IMR-90 (cell line): ENCODE data around the gene LRP5. TPM values are rescaled to one million over a fixed set of nuclear protein-coding genes. Genes with fewer than 3 reads are reported as not detected.

Source experiments
- ATAC-seq: fragments of 200-7000 bp; cut with Tn5 transposase; 2 replicates; pipeline ENCODE4 v1.9.1; 2020; ENCODE audit warnings: low read depth, mild to moderate bottlenecking, moderate library complexity
- BruUV-seq: library from RNA; stranded (reverse); fragments of 400-500 nt; replicated peaks from 2 replicates; lab custom pipeline; 2021; lab: Mats Ljungman, UMichigan
- CTCF ChIA-PET: fragments of 300-600 bp; formaldehyde crosslinking; extraction: SDS; loops from one replicate; lab custom pipeline; 2021; ENCODE audit warnings: antibody characterized with exemption; lab: Yijun Ruan, JAX
- POLR2A ChIA-PET: fragments of 300-600 bp; sonication (Branson Sonifier 250); formaldehyde crosslinking; loops from one replicate; lab custom pipeline; 2022; ENCODE audit warnings: antibody characterized with exemption; ENCODE audit not compliant: unreplicated experiment; lab: Charles Lee
- DNase-seq: peaks from one replicate; pipeline ENCODE4 v3.0.0; 2013
- H2AFZ ChIP-seq: replicated peaks from 2 replicates; pipeline ENCODE3; 2013; ENCODE audit warnings: low read length, mild to moderate bottlenecking; ENCODE audit not compliant: poor library complexity
- H2AK5ac ChIP-seq: 2 replicates; pipeline ENCODE4 v1.6.1; 2013; ENCODE audit warnings: low read depth, low read length, inconsistent platforms
- H2AK9ac ChIP-seq: replicated peaks from 2 replicates; pipeline ENCODE3; 2013; ENCODE audit warnings: mild to moderate bottlenecking, low read depth, low read length, moderate library complexity; ENCODE audit not compliant: poor library complexity
- H2BK120ac ChIP-seq: 2 replicates; pipeline ENCODE4 v1.6.1; 2013; ENCODE audit warnings: low read depth, low read length, inconsistent platforms
- H2BK15ac ChIP-seq: 3 replicates; pipeline ENCODE4 v1.6.1; 2013; ENCODE audit warnings: low read depth, low read length, inconsistent platforms
- H2BK20ac ChIP-seq: 2 replicates; pipeline ENCODE4 v1.6.1; 2013; ENCODE audit warnings: low read depth, mild to moderate bottlenecking, inconsistent platforms, low read length, moderate library complexity
- H2BK5ac ChIP-seq: 2 replicates; pipeline ENCODE4 v1.6.1; 2013; ENCODE audit warnings: mild to moderate bottlenecking, low read depth, low read length, inconsistent platforms; ENCODE audit not compliant: poor library complexity, severe bottlenecking
- H3K14ac ChIP-seq: replicated peaks from 2 replicates; pipeline ENCODE4 v1.6.1; 2013; ENCODE audit warnings: low read depth, low read length, inconsistent platforms
- H3K18ac ChIP-seq: 2 replicates; pipeline ENCODE4 v1.6.1; 2013; ENCODE audit warnings: low read depth, low read length, control low read depth
- H3K23ac ChIP-seq: 2 replicates; pipeline ENCODE4 v1.6.1; 2013; ENCODE audit warnings: low read depth, low read length, inconsistent platforms
- H3K27ac ChIP-seq: 2 replicates; pipeline ENCODE4 v1.5.1; 2013; ENCODE audit warnings: mild to moderate bottlenecking, control low read depth, low read length; ENCODE audit not compliant: insufficient read depth
- H3K27me3 ChIP-seq: 2 replicates; pipeline ENCODE4 v1.6.1; 2013; ENCODE audit warnings: low read length; ENCODE audit not compliant: control insufficient read depth, insufficient read depth
- H3K36me3 ChIP-seq: 2 replicates; pipeline ENCODE4 v1.6.1; 2013; ENCODE audit warnings: low read length, mixed read lengths; ENCODE audit not compliant: control insufficient read depth, insufficient read depth
- H3K4ac ChIP-seq: 2 replicates; pipeline ENCODE4 v1.6.1; 2013; ENCODE audit warnings: low read depth, low read length, inconsistent platforms
- H3K4me1 ChIP-seq: 2 replicates; pipeline ENCODE4 v1.6.1; 2013; ENCODE audit warnings: low read length, mixed read lengths; ENCODE audit not compliant: control insufficient read depth, insufficient read depth
- H3K4me2 ChIP-seq: 2 replicates; pipeline ENCODE4 v1.6.1; 2013; ENCODE audit warnings: low read depth, mild to moderate bottlenecking, control low read depth, low read length, moderate library complexity
- H3K4me3 ChIP-seq: 2 replicates; pipeline ENCODE4 v1.5.1; 2013; ENCODE audit warnings: low read depth, mild to moderate bottlenecking, control low read depth, low read length, moderate library complexity; ENCODE audit not compliant: insufficient read depth
- H3K56ac ChIP-seq: 2 replicates; pipeline ENCODE4 v1.6.1; 2013; ENCODE audit warnings: low read length, inconsistent platforms; ENCODE audit not compliant: insufficient read depth; ENCODE audit errors: extremely low read depth
- H3K79me1 ChIP-seq, 2 experiments: 2 replicates each; pipeline ENCODE4 v1.6.1; 2013; ENCODE audit warnings: low read length in 2 of 2, inconsistent platforms in 1 of 2, low read depth in 1 of 2
- H3K9ac ChIP-seq: 2 replicates; pipeline ENCODE4 v1.6.1; 2013; ENCODE audit warnings: low read depth, low read length, control low read depth
- H3K9me1 ChIP-seq: 2 replicates; pipeline ENCODE4 v1.6.1; 2013; ENCODE audit warnings: low read length, inconsistent platforms; ENCODE audit not compliant: insufficient read depth
- H3K9me3 ChIP-seq: 2 replicates; pipeline ENCODE4 v1.6.1; 2013; ENCODE audit warnings: low read length; ENCODE audit not compliant: control insufficient read depth, insufficient read depth
- H4K20me1 ChIP-seq: 2 replicates; pipeline ENCODE4 v1.6.1; 2013; ENCODE audit warnings: low read length, inconsistent platforms; ENCODE audit not compliant: insufficient read depth
- H4K5ac ChIP-seq: 2 replicates; pipeline ENCODE4 v1.6.1; 2013; ENCODE audit warnings: mild to moderate bottlenecking, low read depth, low read length, control low read depth
- H4K8ac ChIP-seq, 2 experiments: 2 replicates each; pipeline ENCODE4 v1.6.1; 2013; ENCODE audit warnings: low read depth in 2 of 2, low read length in 2 of 2, control low read depth in 1 of 2, inconsistent platforms in 1 of 2
- H4K91ac ChIP-seq: 2 replicates; pipeline ENCODE4 v1.6.1; 2013; ENCODE audit warnings: low read depth, low read length, inconsistent platforms; ENCODE audit not compliant: insufficient read depth
- BHLHE40 ChIP-seq: fragments of 150-350 bp; IDR thresholded peaks from 2 replicates; pipeline ENCODE4 v1.6.1; 2016; ENCODE audit warnings: mild to moderate bottlenecking, low read depth, low read length
- CEBPB ChIP-seq: IDR thresholded peaks from 2 replicates; pipeline ENCODE4 v1.6.1; 2012; ENCODE audit warnings: low read depth, low read length, improper control_type of control experiment
- CHD1 ChIP-seq: IDR thresholded peaks from 2 replicates; pipeline ENCODE4 v1.6.1; 2012; ENCODE audit warnings: low read depth, low read length, improper control_type of control experiment
- FOS ChIP-seq: fragments of 150-350 bp; IDR thresholded peaks from 2 replicates; pipeline ENCODE4 v1.6.1; 2016; ENCODE audit warnings: low read depth, low read length
- MAFK ChIP-seq: IDR thresholded peaks from 2 replicates; pipeline ENCODE4 v1.6.1; 2012; ENCODE audit warnings: low read depth, low read length, improper control_type of control experiment
- MAZ ChIP-seq: IDR thresholded peaks from 2 replicates; pipeline ENCODE4 v1.6.1; 2012; ENCODE audit warnings: low read depth, mild to moderate bottlenecking, low read length, improper control_type of control experiment, moderate library complexity, borderline replicate concordance
- MXI1 ChIP-seq: IDR thresholded peaks from 2 replicates; pipeline ENCODE4 v1.6.1; 2012; ENCODE audit warnings: low read depth, mild to moderate bottlenecking, low read length, moderate library complexity, borderline replicate concordance
- NFE2L2 ChIP-seq: fragments of 150-350 bp; IDR thresholded peaks from 2 replicates; pipeline ENCODE4 v1.6.1; 2016; ENCODE audit warnings: low read depth, mild to moderate bottlenecking, low read length
- POLR2A ChIP-seq: IDR thresholded peaks from 2 replicates; pipeline ENCODE4 v1.6.1; 2012; ENCODE audit warnings: mild to moderate bottlenecking, low read depth, low read length
- RAD21 ChIP-seq: IDR thresholded peaks from 2 replicates; pipeline ENCODE4 v1.6.1; 2012; ENCODE audit warnings: low read length, improper control_type of control experiment
- RCOR1 ChIP-seq: IDR thresholded peaks from 2 replicates; pipeline ENCODE4 v1.6.1; 2012; ENCODE audit warnings: mild to moderate bottlenecking, low read length, improper control_type of control experiment; ENCODE audit not compliant: insufficient replicate concordance
- RFX5 ChIP-seq: IDR thresholded peaks from 2 replicates; pipeline ENCODE4 v1.8.0; 2012; ENCODE audit warnings: low read depth, mild to moderate bottlenecking, low read length, moderate library complexity
- SMC3 ChIP-seq: fragments of 150-350 bp; IDR thresholded peaks from 2 replicates; pipeline ENCODE4 v1.6.1; 2016; ENCODE audit warnings: low read depth, mild to moderate bottlenecking, antibody characterized with exemption, low read length, moderate library complexity
- WGBS, 2 experiments: methylation state at CpG; one replicate each; pipeline versions ENCODE4 v1.1.5 to v1.1.7; 2013; ENCODE audit warnings: missing lambda C conversion rate in 2 of 2; ENCODE audit not compliant: insufficient read length in 1 of 2; ENCODE audit errors: extremely low coverage in 2 of 2; 5-methylcytosine and 5-hydroxymethylcytosine counted together
- dilution Hi-C: fragments of 300-500 bp; cut with HindIII; formaldehyde crosslinking; loops from one replicate; pipeline ENCODE4 v1.14.3; 2018; ENCODE audit warnings: low sequenced_read_pairs; ENCODE audit not compliant: unreplicated experiment
- in situ Hi-C: fragments of 300-500 bp; cut with MboI; formaldehyde crosslinking; loops from 3 replicates; pipeline ENCODE4 v1.14.3; 2019; ENCODE audit warnings: low sequenced_read_pairs, inconsistent platforms, mixed read lengths
- intact Hi-C: fragments of 100-400 bp; cut with micrococcal nuclease; formaldehyde crosslinking; loops from 2 replicates; pipeline ENCODE4 v1.10.0; 2022
- polyA plus RNA-seq, 3 experiments: library from polyadenylated mRNA; depleted of rRNA; stranded (reverse); fragments of >200 nt; gene quantifications; 2 replicates each; pipeline ENCODE4 v1.2.3, GENCODE V29; 2012; ENCODE audit warnings: low replicate concordance in 1 of 3
- total RNA-seq: library from RNA; depleted of rRNA; stranded (reverse); fragments of >200 nt; gene quantifications from 2 replicates; pipeline ENCODE4 v1.2.3, GENCODE V29; 2012
- TF ChIP-seq, protein P1 (sequence below): conservative IDR thresholded peaks from 2 replicates; pipeline ENCODE4 v1.5.1; 2012; ENCODE audit warnings: mild to moderate bottlenecking, low read depth, low read length, improper control_type of control experiment
- TF ChIP-seq, protein P2 (sequence below): fragments of 150-350 bp; IDR thresholded peaks from 2 replicates; pipeline ENCODE4 v1.6.1; 2016; ENCODE audit warnings: low read depth, mild to moderate bottlenecking, low read length, moderate library complexity, borderline replicate concordance
- TF ChIP-seq, protein P3 (sequence below): fragments of 150-350 bp; IDR thresholded peaks from 2 replicates; pipeline ENCODE4 v1.6.1; 2017; ENCODE audit warnings: mild to moderate bottlenecking, antibody characterized with exemption, low read length, low read depth

Gene LRP5
- total and polyA plus RNA-seq, 2 of the 4 experiments (the other 2 are of a cell fraction), result 10.4 to 15.0 TPM

DNA sequence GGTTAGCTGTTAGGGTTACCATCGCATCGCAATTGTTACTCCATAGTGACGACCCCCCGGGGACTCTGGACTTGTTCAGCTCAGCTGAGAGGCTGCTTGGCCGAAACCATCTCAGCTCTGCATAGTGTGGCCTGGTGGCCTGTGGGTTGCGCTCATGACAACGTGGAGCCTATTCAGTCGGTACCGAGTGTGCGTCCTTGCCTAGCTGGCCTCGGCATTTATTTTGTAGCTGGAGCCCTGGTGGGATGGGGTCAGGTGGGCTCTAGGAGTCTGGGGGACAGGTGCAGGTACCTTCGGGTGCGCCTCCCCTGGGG lies 13.5 kb downstream of the LRP5 start:
- H3K27me3 ChIP-seq, result no peaks in the 10 kb centered on the region
- H2AFZ ChIP-seq, result no peak overlapping the region
- no peak overlapping the region for H2BK20ac ChIP-seq
- intact Hi-C loops, result no loop called here
- no peak overlapping the region for H3K14ac ChIP-seq
- WGBS, 2 experiments, result 91% methylated on average over 6 of the region's 13 CpGs; no CpG with 5 or more reads in 1 of the 2 experiments
- H3K36me3 ChIP-seq, result 0 out of 2 replicates have a peak, but pooled peaks cover 1% of the 10 kb centered on the region
- peaks cover 35 to 69% of the 10 kb centered on the region in 2 experiments for H3K79me1 ChIP-seq
- BruUV-seq, result no TSS peak
- no peak overlapping the region for H2BK15ac ChIP-seq
- no peak overlapping the region for H3K4ac ChIP-seq
- no peak overlapping the region for H2AK5ac ChIP-seq
- no peak overlapping the region for H3K4me2 ChIP-seq
- CTCF ChIA-PET, result interaction anchor here (0.5 kb wide), 1 partner anchor 68 kb away, joined by 5 read pairs; no protein-coding TSS in a partner anchor
- H4K8ac ChIP-seq, result no peak overlapping the region
- POLR2A ChIA-PET, result no interaction called here
- DNase-seq (no peak), ATAC-seq (no peak)
- H4K20me1 ChIP-seq, result peaks cover 80% of the 10 kb centered on the region
- no peak overlapping the region for H3K56ac ChIP-seq
- H3K4me1 ChIP-seq, result peaks cover 14% of the 10 kb centered on the region; the same call in 1 of the 2 replicates
- in situ Hi-C loops, result no loop called here
- no peak overlapping the region for H2AK9ac ChIP-seq
- dilution Hi-C loops, result no loop called here
- H3K9me1 ChIP-seq, result peaks cover 14% of the 10 kb centered on the region
- H4K91ac ChIP-seq, result no peak overlapping the region
- no peaks in the 10 kb centered on the region for H3K9me3 ChIP-seq
- H3K23ac ChIP-seq, result no peak overlapping the region
- H3K4me3 ChIP-seq, result no peak overlapping the region
- TF ChIP-seq RFX5 (no peak), BHLHE40 (no peak), POLR2A (no peak), FOS (no peak), RAD21 (no peak), SMC3 (no peak), NFE2L2 (no peak), MAZ (no peak), CHD1 (no peak), MAFK (no peak), MXI1 (no peak), CEBPB (no peak), RCOR1 (no peak)
- TF ChIP-seq, protein P1, sequence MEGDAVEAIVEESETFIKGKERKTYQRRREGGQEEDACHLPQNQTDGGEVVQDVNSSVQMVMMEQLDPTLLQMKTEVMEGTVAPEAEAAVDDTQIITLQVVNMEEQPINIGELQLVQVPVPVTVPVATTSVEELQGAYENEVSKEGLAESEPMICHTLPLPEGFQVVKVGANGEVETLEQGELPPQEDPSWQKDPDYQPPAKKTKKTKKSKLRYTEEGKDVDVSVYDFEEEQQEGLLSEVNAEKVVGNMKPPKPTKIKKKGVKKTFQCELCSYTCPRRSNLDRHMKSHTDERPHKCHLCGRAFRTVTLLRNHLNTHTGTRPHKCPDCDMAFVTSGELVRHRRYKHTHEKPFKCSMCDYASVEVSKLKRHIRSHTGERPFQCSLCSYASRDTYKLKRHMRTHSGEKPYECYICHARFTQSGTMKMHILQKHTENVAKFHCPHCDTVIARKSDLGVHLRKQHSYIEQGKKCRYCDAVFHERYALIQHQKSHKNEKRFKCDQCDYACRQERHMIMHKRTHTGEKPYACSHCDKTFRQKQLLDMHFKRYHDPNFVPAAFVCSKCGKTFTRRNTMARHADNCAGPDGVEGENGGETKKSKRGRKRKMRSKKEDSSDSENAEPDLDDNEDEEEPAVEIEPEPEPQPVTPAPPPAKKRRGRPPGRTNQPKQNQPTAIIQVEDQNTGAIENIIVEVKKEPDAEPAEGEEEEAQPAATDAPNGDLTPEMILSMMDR, result no peak
- TF ChIP-seq, protein P2, sequence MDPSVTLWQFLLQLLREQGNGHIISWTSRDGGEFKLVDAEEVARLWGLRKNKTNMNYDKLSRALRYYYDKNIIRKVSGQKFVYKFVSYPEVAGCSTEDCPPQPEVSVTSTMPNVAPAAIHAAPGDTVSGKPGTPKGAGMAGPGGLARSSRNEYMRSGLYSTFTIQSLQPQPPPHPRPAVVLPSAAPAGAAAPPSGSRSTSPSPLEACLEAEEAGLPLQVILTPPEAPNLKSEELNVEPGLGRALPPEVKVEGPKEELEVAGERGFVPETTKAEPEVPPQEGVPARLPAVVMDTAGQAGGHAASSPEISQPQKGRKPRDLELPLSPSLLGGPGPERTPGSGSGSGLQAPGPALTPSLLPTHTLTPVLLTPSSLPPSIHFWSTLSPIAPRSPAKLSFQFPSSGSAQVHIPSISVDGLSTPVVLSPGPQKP, result no peak
- TF ChIP-seq, protein P3, sequence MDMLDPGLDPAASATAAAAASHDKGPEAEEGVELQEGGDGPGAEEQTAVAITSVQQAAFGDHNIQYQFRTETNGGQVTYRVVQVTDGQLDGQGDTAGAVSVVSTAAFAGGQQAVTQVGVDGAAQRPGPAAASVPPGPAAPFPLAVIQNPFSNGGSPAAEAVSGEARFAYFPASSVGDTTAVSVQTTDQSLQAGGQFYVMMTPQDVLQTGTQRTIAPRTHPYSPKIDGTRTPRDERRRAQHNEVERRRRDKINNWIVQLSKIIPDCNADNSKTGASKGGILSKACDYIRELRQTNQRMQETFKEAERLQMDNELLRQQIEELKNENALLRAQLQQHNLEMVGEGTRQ, result no peak
- no peak overlapping the region for H3K18ac ChIP-seq
- H3K27ac ChIP-seq, result no peak overlapping the region
- no peak overlapping the region for H2BK120ac ChIP-seq
- no peak overlapping the region for H2BK5ac ChIP-seq
- no peak overlapping the region for H3K9ac ChIP-seq
- no peak overlapping the region for H4K5ac ChIP-seq
